Bronchial epithelial cell (primary cell): ENCODE results near the gene MAST1. TPM values are rescaled to one million over a fixed set of nuclear protein-coding genes. Genes with fewer than 3 reads are reported as not detected.

Experiments used
- DNase-seq: peaks from one replicate; pipeline ENCODE4 v3.0.0-alpha.2; 2010; ENCODE audit warnings: low read depth
- FAIRE-seq: peaks from 2 replicates; lab custom pipeline; 2011; peaks lifted over from hg19 to GRCh38; lab: Jason Lieb, UNC
- H3K27me3 ChIP-seq: 2 replicates; pipeline ENCODE4 v1.5.1; 2011; ENCODE audit warnings: low read length; ENCODE audit not compliant: control insufficient read depth, insufficient read depth
- H3K36me3 ChIP-seq: 2 replicates; pipeline ENCODE4 v1.5.1; 2011; ENCODE audit warnings: low read length; ENCODE audit not compliant: control insufficient read depth, insufficient read depth
- H3K4me3 ChIP-seq: 2 replicates; pipeline ENCODE4 v1.5.1; 2011; ENCODE audit warnings: mild to moderate bottlenecking, low read depth, low read length, control low read depth
- CTCF ChIP-seq: IDR thresholded peaks from 2 replicates; pipeline ENCODE4 v1.5.1; 2011; ENCODE audit warnings: mild to moderate bottlenecking, moderate library complexity, low read length, control low read depth, inconsistent platforms; ENCODE audit not compliant: insufficient read depth, severe bottlenecking
- total RNA-seq: library from RNA; depleted of rRNA; stranded (reverse); fragments of >200 nt; gene quantifications from 2 replicates; pipeline ENCODE4 v1.2.1, GENCODE V29; 2014

The MAST1 gene
- total RNA-seq: 0.26 and 0.38 TPM in 2 replicates

- FAIRE-seq (no peak), DNase-seq (no peak)
- TF ChIP-seq CTCF: peak; percentile 52
- Histone ChIP-seq H3K27me3 (peaks cover 25% of the 10 kb centered on the region), H3K36me3 (no peaks in the 10 kb centered on the region), H3K4me3 (peak within 1 kb of the TSS; percentile 19)
Observed at GRCh38 chr19:12838182-12838885, at the start of gene MAST1. TSS of gene MAST1 (plus strand) at chr19:12838515. CDS start at chr19:12838573, 58 bp downstream.

- DNase-seq: peak; percentile 67
- TF ChIP-seq CTCF: no peak
- H3K4me3 ChIP-seq: peak overlapping the region; percentile 3
- no peak for FAIRE-seq
- H3K27me3 ChIP-seq: no peaks in the 10 kb centered on the region
- H3K36me3 ChIP-seq: peaks cover 11% of the 10 kb centered on the region
Observed at GRCh38 chr19:12788682-12789097, 49.6 kb upstream of the MAST1 start.

- Histone ChIP-seq H3K27me3 (no peaks in the 10 kb centered on the region), H3K4me3 (peak overlapping the region; percentile 98), H3K36me3 (peaks cover 11% of the 10 kb centered on the region)
- FAIRE-seq: no peak
- no peak for DNase-seq
- TF ChIP-seq CTCF: no peak
Observed at GRCh38 chr19:12789098-12789903, 49.0 kb upstream of the MAST1 start.

- H3K4me3 ChIP-seq: peak overlapping the region; percentile 98
- H3K36me3 ChIP-seq: peaks cover 11% of the 10 kb centered on the region
- no peaks in the 10 kb centered on the region for H3K27me3 ChIP-seq
- peak; percentile 90 for DNase-seq
- no peak for TF ChIP-seq CTCF
- no peak for FAIRE-seq
Observed at GRCh38 chr19:12789904-12790619, 48.3 kb upstream of the MAST1 start.

- DNase-seq (no peak), FAIRE-seq (no peak)
- Histone ChIP-seq H3K27me3 (no peaks in the 10 kb centered on the region), H3K4me3 (peak overlapping the region; percentile 98), H3K36me3 (peaks cover 11% of the 10 kb centered on the region)
- no peak for TF ChIP-seq CTCF
Observed at GRCh38 chr19:12790628-12791344, 47.5 kb upstream of the MAST1 start.
